Esophagus squamous epithelium (tissue), 5 donors: ENCODE measurements around the gene ORMDL3. TPM values are rescaled to one million over a fixed set of nuclear protein-coding genes. Genes with fewer than 3 reads are reported as not detected.

ENCODE experiments used
- DNase-seq: peaks from one replicate; lab custom pipeline; 2025; lab: John Stamatoyannopoulos, UW
- H3K27ac ChIP-seq, 4 donors: fragments of 200-600 bp; sonication (generic); one replicate each; pipeline ENCODE4 v1.5.1; 2016 to 2019; ENCODE audit warnings: mild to moderate bottlenecking in 1 of 4
- H3K27me3 ChIP-seq, 4 donors: fragments of 200-600 bp; sonication (generic); 1 replicate in 3 of 4; 2 replicates in 1 of 4; pipeline versions ENCODE4 v1.5.1 to v1.6.0; 2017 to 2021; ENCODE audit warnings: antibody characterized with exemption in 1 of 4
- H3K36me3 ChIP-seq, 3 donors: fragments of 200-600 bp; sonication (generic); one replicate each; pipeline ENCODE4 v1.5.1; 2016 to 2019
- H3K4me1 ChIP-seq, 3 donors: fragments of 200-600 bp; sonication (generic); one replicate each; pipeline ENCODE4 v1.5.1; 2017 to 2019
- H3K4me3 ChIP-seq, 4 donors: fragments of 200-600 bp; sonication (generic); 1 replicate in 3 of 4; 2 replicates in 1 of 4; pipeline ENCODE4 v1.5.1; 2016 to 2019; ENCODE audit warnings: mild to moderate bottlenecking in 2 of 4, moderate library complexity in 1 of 4
- H3K9me3 ChIP-seq, 3 donors: fragments of 200-600 bp; sonication (generic); one replicate each; pipeline ENCODE4 v1.5.1; 2016 to 2019
- CTCF ChIP-seq, 6 experiments: fragments of 450-650 bp in 4 of 6; fragments of 200-600 bp in 2 of 6; sonication (generic) in 2 of 6; IDR thresholded peaks; one replicate each; pipeline ENCODE4 v1.5.1; 2016 to 2019; ENCODE audit warnings: antibody characterized with exemption in 6 of 6, mild to moderate bottlenecking in 4 of 6, moderate library complexity in 4 of 6
- POLR2A ChIP-seq, 4 donors: fragments of 450-650 bp; IDR thresholded peaks; one replicate each; pipeline ENCODE4 v1.6.1; 2017; ENCODE audit warnings: antibody characterized with exemption in 4 of 4, mild to moderate bottlenecking in 4 of 4, moderate library complexity in 3 of 4
- WGBS, 2 donors: methylation state at CpG; one replicate each; pipeline ENCODE4 v1.1.5; 2018; 5-methylcytosine and 5-hydroxymethylcytosine counted together
- intact Hi-C: fragments of 100-400 bp; cut with DNase I; formaldehyde crosslinking; loops from one replicate; pipeline ENCODE4 v1.15.0; 2022
- total RNA-seq, 4 donors: library from RNA; depleted of rRNA; stranded (reverse); fragments of >200 nt; gene quantifications; one replicate each; pipeline ENCODE4 v1.1.0, GENCODE V29; 2016
- donor health status: DM: yes; HTN: yes; CAD: no.

ORMDL3 gene
- total RNA-seq, 4 donors from 2014 or later, result 13.6 to 35.2 (median 31.2) TPM

DNA sequence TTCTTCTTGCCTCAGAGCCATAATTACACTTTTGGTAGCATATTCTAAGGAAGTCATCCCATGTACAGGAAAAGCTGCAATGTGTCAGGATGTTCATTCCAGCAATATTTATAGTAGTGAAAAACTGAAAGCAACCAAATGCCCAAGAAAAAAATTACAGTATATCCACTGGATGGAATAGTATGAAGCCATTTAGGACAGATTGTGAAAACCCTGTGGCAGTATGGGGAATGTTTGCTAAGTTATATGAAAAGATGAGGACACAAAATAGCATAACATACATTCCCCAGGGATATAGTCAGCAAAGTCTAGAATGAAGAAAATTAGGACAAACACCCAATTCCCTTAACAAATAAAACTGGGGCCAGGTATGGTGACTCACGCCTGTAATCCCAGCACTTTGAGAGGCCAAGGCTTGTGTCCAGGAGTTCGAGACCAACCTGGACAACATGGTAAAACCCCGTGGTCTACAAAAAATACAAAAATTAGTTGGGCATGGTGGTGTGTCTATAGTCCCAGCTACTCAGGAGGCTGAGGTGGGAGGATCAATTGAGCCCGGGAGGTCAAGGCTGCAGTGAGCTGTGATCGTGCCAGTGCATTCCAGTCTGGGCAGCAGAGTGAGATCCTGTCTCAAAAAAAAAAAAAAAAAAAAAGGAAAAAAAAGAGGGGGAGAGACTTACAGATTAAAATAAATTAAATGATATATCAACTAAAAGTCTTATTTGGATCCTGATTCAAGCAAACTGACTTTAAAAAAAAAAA is 2.4 kb upstream of the ORMDL3 start:
- Histone ChIP-seq H3K27me3 (no peaks in the 10 kb centered on the region), H3K4me3 (no peak overlapping the region), H3K36me3 (no peaks in the 10 kb centered on the region), H3K9me3 (no peaks in the 10 kb centered on the region), H3K4me1 (peaks cover 30 to 48% (median 39%) of the 10 kb centered on the region in 3 donors), H3K27ac (peak overlapping the region in 3 of 4 donors; percentile 92 to 93 (median 92))
- intact Hi-C loops, result no loop called here
- TF ChIP-seq CTCF (IDR thresholded peaks at IDR 0.05), result no peak
- no peak for TF ChIP-seq POLR2A (IDR thresholded peaks at IDR 0.05)
- no peak for DNase-seq
- 59 to 68% methylated on average over 5 of the region's 5 CpGs for WGBS, 2 donors

DNA sequence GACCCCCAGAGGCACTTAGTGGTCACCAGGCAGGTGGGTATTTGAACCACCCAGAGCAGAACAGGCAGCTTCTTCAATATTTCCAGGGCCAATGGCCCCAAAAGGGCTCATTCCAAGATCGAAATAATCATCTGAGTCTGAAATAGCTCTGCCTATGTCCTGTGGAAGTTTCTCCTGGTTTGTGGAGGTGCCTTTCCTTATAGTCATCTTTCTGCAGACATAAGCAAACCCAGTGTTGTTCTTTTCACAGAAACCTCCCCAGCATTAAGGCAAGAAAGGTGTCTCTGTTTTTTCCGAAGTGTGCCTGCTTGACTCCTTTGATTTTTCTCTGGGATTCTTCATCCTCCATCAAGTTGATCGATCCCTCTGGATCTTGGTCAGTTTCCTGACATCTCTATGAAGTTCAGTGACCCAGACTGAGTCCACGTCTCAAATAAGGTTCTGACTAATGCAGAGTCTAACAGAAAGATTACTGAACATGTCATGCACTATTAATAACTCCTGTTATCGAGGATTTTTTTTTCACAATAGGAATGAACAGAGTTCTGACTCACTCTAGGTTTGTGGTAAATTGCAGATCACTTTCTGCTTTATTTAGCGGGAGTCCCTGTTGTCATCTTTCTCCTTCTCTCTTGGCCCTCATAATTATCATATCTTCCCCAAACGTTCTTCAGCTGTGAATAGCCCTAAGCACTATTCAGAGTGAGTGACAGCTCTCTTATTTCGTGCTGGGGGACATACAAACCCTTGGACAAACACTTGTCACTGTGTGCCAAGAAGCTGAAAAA is 1.7 kb upstream of the ORMDL3 start:
- 30 to 32% methylated on average over 8 of the region's 8 CpGs for WGBS, 2 donors
- Histone ChIP-seq H3K27me3 (no peaks in the 10 kb centered on the region), H3K27ac (peak overlapping the region; percentile 89 to 93 (median 92)), H3K4me3 (peak overlapping the region in 2 of 4 donors; percentile 86 to 96), H3K9me3 (no peaks in the 10 kb centered on the region), H3K4me1 (peaks cover 30 to 56% (median 46%) of the 10 kb centered on the region in 3 donors), H3K36me3 (peaks cover 0 to 3% (median under 1%) of the 10 kb centered on the region in 3 donors)
- no peak for DNase-seq
- intact Hi-C loops, result no loop called here
- TF ChIP-seq POLR2A (IDR thresholded peaks at IDR 0.05) (no peak), CTCF (IDR thresholded peaks at IDR 0.05) (no peak)

GRCh38 chr17:39927929-39928857 is 792 bp upstream of the ORMDL3 start:
- H3K9me3 ChIP-seq, result no peaks in the 10 kb centered on the region
- WGBS, 2 donors, result 29 to 48% methylated on average over 5 to 8 of the region's 17 CpGs
- peaks cover 5 to 11% (median 9%) of the 10 kb centered on the region in 3 donors for H3K36me3 ChIP-seq
- intact Hi-C loops, result no loop called here
- H3K4me1 ChIP-seq, result peaks cover 30 to 58% (median 49%) of the 10 kb centered on the region in 3 donors
- H3K4me3 ChIP-seq, result peak overlapping the region; percentile 86 to 96 (median 90)
- peak overlapping the region; percentile 89 to 93 (median 92) for H3K27ac ChIP-seq
- TF ChIP-seq CTCF (IDR thresholded peaks at IDR 0.05), result peak in 2 of 6 experiments; percentile 3 to 10
- TF ChIP-seq POLR2A (IDR thresholded peaks at IDR 0.05), result no peak
- no peaks in the 10 kb centered on the region for H3K27me3 ChIP-seq
- DNase-seq, result no peak

- peaks cover 30 to 66% (median 49%) of the 10 kb centered on the region in 3 donors for H3K4me1 ChIP-seq
- WGBS, 2 donors, result no CpG with 5 or more reads among the region's 15 CpGs
- H3K9me3 ChIP-seq, result no peaks in the 10 kb centered on the region
- H3K4me3 ChIP-seq, result peak overlapping the region; percentile 86 to 96 (median 90)
- no peaks in the 10 kb centered on the region for H3K27me3 ChIP-seq
- DNase-seq, result no peak
- peaks cover 11 to 27% (median 24%) of the 10 kb centered on the region in 3 donors for H3K36me3 ChIP-seq
- TF ChIP-seq POLR2A (IDR thresholded peaks at IDR 0.05) (no peak), CTCF (IDR thresholded peaks at IDR 0.05) (no peak)
- intact Hi-C loops, result no loop called here
- H3K27ac ChIP-seq, result peak overlapping the region; percentile 89 to 93 (median 92)
Observed at GRCh38 chr17:39926588-39927100, 757 bp downstream of the ORMDL3 start.
